A549 treated with CORT108297 at 1 μM for 4 hours (cell line): ENCODE data around the gene PRIMA1. TPM values are rescaled to one million over a fixed set of nuclear protein-coding genes. Genes with fewer than 3 reads are reported as not detected.

ENCODE experiments used
- total RNA-seq: library from RNA; stranded (reverse); fragments of 200-300 nt; extraction: Qiagen RNA extraction; gene quantifications from 5 replicates; pipeline ENCODE4 v1.2.3, GENCODE V29; 2022

Gene PRIMA1
- total RNA-seq = 0.24 to 0.39 TPM (median 0.31 TPM) in 5 replicates

DNA sequence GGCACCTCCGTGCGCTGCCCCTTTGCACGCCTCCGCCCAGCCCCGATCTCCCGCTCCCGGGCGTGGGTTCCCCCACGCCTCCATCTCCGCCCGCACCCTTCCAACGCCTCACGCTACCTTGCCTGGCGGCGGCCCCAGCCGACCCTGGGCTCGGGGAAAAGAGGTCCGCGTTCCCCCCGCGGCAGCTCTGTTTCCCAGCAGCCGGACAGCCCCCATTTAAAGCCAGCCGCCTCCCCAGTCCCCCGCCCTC is at the start of gene PRIMA1:
TSS of gene PRIMA1 (minus strand) at position 193 of the 250 bp plus-strand sequence. CDS start 767 bp downstream, outside the sequence.

Other genes with a start within 250 kb of the PRIMA1 start
- not detected in 5 replicates for gene FAM181A, start 138.9 kb upstream of the PRIMA1 start, total RNA-seq
- 1.3 to 3.5 TPM (median 1.8 TPM) in 5 replicates for gene ASB2, start 188.1 kb upstream of the PRIMA1 start, total RNA-seq
- not detected in 5 replicates for gene CCDC197, start 208.8 kb upstream of the PRIMA1 start, total RNA-seq
- gene OTUB2, start 237.9 kb upstream of the PRIMA1 start, total RNA-seq = 3.8 to 6.0 TPM (median 4.2 TPM) in 5 replicates